DND-41 (cell line): ENCODE results near the gene ALDH1L2.

Experiments used
- ATAC-seq: fragments of 200-7000 bp; cut with Tn5 transposase; 3 replicates; pipeline ENCODE4 v1.9.1; 2021; ENCODE audit warnings: low read depth; ENCODE audit not compliant: insufficient read depth
- DNase-seq: peaks from one replicate; pipeline ENCODE4 v3.0.0-alpha.2; 2020
- H2AFZ ChIP-seq: 2 replicates; pipeline ENCODE4 v1.6.0; 2012; ENCODE audit warnings: low read depth, low read length
- H3K27ac ChIP-seq: 2 replicates; pipeline ENCODE4 v1.5.1; 2012; ENCODE audit warnings: low read length, inconsistent platforms
- H3K27me3 ChIP-seq: fragments of 200-600 bp; sonication (generic); 2 replicates; pipeline ENCODE4 v1.6.0; 2012; ENCODE audit warnings: low read length, mild to moderate bottlenecking, inconsistent platforms; ENCODE audit not compliant: insufficient read depth, poor library complexity
- H3K36me3 ChIP-seq: 2 replicates; pipeline ENCODE4 v1.5.1; 2012; ENCODE audit warnings: low read length, inconsistent platforms; ENCODE audit not compliant: insufficient read depth
- H3K4me1 ChIP-seq: 2 replicates; pipeline ENCODE4 v1.5.1; 2012; ENCODE audit warnings: mild to moderate bottlenecking, low read length; ENCODE audit not compliant: insufficient read depth
- H3K4me2 ChIP-seq: 2 replicates; pipeline ENCODE4 v1.6.0; 2012; ENCODE audit warnings: mild to moderate bottlenecking, moderate library complexity, low read length, inconsistent platforms; ENCODE audit not compliant: insufficient read depth
- H3K4me3 ChIP-seq, 2 experiments: fragments of 200-600 bp in 1 of 2; shearing (Covaris generic) in 1 of 2; 2 replicates each; pipeline ENCODE4 v1.5.1; 2012 to 2016; ENCODE audit warnings: inconsistent platforms in 2 of 2, low read length in 2 of 2, mild to moderate bottlenecking in 2 of 2, low read depth in 1 of 2, moderate library complexity in 1 of 2
- H3K79me2 ChIP-seq: 2 replicates; pipeline ENCODE4 v1.6.0; 2012; ENCODE audit warnings: low read length, inconsistent platforms; ENCODE audit not compliant: insufficient read depth
- H3K9ac ChIP-seq: 2 replicates; pipeline ENCODE4 v1.6.0; 2012; ENCODE audit warnings: low read depth, mild to moderate bottlenecking, inconsistent platforms, low read length, moderate library complexity
- H3K9me3 ChIP-seq: 2 replicates; pipeline ENCODE4 v1.5.1; 2012; ENCODE audit warnings: low read length, moderate library complexity, mild to moderate bottlenecking, inconsistent platforms; ENCODE audit not compliant: insufficient read depth, severe bottlenecking
- H4K20me1 ChIP-seq: 2 replicates; pipeline ENCODE4 v1.6.0; 2012; ENCODE audit warnings: low read length; ENCODE audit not compliant: insufficient read depth
- EZH2 ChIP-seq: IDR thresholded peaks from 3 replicates; pipeline ENCODE4 v1.6.1; 2012; ENCODE audit warnings: borderline replicate concordance, low read depth, mild to moderate bottlenecking, moderate library complexity, low read length, inconsistent platforms; ENCODE audit not compliant: severe bottlenecking
- TF ChIP-seq, protein P1 (sequence below): IDR thresholded peaks from 2 replicates; pipeline ENCODE4 v1.5.1; 2012; ENCODE audit warnings: borderline replicate concordance, low read length, moderate library complexity, mild to moderate bottlenecking; ENCODE audit not compliant: poor library complexity, severe bottlenecking; ENCODE audit errors: extremely low read depth

The ALDH1L2 gene

GRCh38 chr12:105047308-105047707 lies 37.0 kb downstream of the ALDH1L2 start:
- Histone ChIP-seq H3K27ac (no peak overlapping the region), H3K4me2 (no peak overlapping the region), H3K9ac (no peak overlapping the region), H3K36me3 (no peaks in the 10 kb centered on the region), H3K4me3 (no peak overlapping the region), H3K79me2 (no peaks in the 10 kb centered on the region), H4K20me1 (no peaks in the 10 kb centered on the region), H3K27me3 (no peaks in the 10 kb centered on the region), H3K4me1 (no peaks in the 10 kb centered on the region), H3K9me3 (no peaks in the 10 kb centered on the region), H2AFZ (no peak overlapping the region)
- TF ChIP-seq, protein P1, sequence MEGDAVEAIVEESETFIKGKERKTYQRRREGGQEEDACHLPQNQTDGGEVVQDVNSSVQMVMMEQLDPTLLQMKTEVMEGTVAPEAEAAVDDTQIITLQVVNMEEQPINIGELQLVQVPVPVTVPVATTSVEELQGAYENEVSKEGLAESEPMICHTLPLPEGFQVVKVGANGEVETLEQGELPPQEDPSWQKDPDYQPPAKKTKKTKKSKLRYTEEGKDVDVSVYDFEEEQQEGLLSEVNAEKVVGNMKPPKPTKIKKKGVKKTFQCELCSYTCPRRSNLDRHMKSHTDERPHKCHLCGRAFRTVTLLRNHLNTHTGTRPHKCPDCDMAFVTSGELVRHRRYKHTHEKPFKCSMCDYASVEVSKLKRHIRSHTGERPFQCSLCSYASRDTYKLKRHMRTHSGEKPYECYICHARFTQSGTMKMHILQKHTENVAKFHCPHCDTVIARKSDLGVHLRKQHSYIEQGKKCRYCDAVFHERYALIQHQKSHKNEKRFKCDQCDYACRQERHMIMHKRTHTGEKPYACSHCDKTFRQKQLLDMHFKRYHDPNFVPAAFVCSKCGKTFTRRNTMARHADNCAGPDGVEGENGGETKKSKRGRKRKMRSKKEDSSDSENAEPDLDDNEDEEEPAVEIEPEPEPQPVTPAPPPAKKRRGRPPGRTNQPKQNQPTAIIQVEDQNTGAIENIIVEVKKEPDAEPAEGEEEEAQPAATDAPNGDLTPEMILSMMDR = no peak
- no peak for TF ChIP-seq EZH2
- no peak for DNase-seq
- ATAC-seq = no peak

DNA sequence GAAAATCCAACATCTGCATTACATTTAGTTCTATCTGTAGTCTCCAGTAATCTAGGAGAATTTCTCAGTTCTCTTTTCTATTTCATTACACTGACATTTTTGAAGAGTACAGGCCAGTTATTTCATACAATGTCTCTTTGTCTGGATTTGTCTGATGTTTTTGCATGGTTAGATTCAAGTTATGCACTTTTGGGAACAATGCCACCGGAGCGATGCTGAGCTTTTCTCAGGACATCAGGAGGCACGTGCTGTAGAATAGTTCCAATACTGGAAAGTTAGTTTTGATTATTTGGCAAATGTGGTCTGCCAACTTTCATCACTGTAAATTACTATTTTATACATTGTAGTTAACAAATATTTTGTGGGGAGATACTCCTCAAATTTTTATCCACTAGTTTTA lies 43.1 kb downstream of the ALDH1L2 start:
- H3K4me1 ChIP-seq = peaks cover 4% of the 10 kb centered on the region; the same call in 1 of the 2 replicates
- DNase-seq = no peak
- no peaks in the 10 kb centered on the region for H4K20me1 ChIP-seq
- H3K36me3 ChIP-seq = no peaks in the 10 kb centered on the region
- H3K27me3 ChIP-seq = no peaks in the 10 kb centered on the region
- H3K79me2 ChIP-seq = no peaks in the 10 kb centered on the region
- TF ChIP-seq EZH2 = no peak
- TF ChIP-seq, protein P1 = no peak
- H3K27ac ChIP-seq = no peak overlapping the region
- H3K9me3 ChIP-seq = no peaks in the 10 kb centered on the region
- no peak overlapping the region for H2AFZ ChIP-seq
- no peak overlapping the region for H3K4me2 ChIP-seq
- no peak overlapping the region for H3K4me3 ChIP-seq
- no peak overlapping the region for H3K9ac ChIP-seq
- no peak for ATAC-seq

DNA sequence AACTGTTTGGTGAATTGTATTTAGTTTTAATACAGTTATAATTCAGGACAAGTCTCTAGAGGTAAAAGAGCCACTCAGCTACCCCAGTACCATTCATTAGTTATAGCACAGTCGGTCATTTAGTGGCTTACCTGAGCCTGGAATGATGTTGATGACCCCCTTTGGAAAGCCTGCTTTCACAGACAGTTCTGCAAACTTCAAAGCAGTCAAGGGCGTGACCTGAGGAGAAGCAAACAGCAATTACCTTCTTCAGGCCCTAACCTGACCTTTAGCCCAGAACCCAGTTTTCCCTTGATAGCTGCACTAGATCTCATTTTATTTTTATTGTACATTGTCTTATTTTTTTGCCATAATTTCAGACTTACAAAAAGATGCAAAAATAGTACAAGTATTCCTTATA lies 43.8 kb downstream of the ALDH1L2 start:
- H3K27me3 ChIP-seq = no peaks in the 10 kb centered on the region
- no peak for TF ChIP-seq EZH2
- TF ChIP-seq, protein P1 = no peak
- no peaks in the 10 kb centered on the region for H3K9me3 ChIP-seq
- H3K4me1 ChIP-seq = peaks cover 4% of the 10 kb centered on the region; the same call in 1 of the 2 replicates
- H3K79me2 ChIP-seq = no peaks in the 10 kb centered on the region
- DNase-seq = no peak
- H4K20me1 ChIP-seq = no peaks in the 10 kb centered on the region
- H3K27ac ChIP-seq = no peak overlapping the region
- ATAC-seq = no peak
- no peaks in the 10 kb centered on the region for H3K36me3 ChIP-seq
- no peak overlapping the region for H3K4me2 ChIP-seq
- no peak overlapping the region for H3K9ac ChIP-seq
- no peak overlapping the region for H2AFZ ChIP-seq
- no peak overlapping the region for H3K4me3 ChIP-seq
